Uterine smooth muscle cell (primary cell): Measurements from ENCODE around the gene LCE6A. TPM values are rescaled to one million over a fixed set of nuclear protein-coding genes. Genes with fewer than 3 reads are reported as not detected.

Experiments
- total RNA-seq: library from RNA; depleted of rRNA; stranded (reverse); fragments of >200 nt; gene quantifications from 2 replicates; pipeline ENCODE4 v1.2.3, GENCODE V29; 2014

The LCE6A gene
- not detected in 2 replicates for total RNA-seq

DNA sequence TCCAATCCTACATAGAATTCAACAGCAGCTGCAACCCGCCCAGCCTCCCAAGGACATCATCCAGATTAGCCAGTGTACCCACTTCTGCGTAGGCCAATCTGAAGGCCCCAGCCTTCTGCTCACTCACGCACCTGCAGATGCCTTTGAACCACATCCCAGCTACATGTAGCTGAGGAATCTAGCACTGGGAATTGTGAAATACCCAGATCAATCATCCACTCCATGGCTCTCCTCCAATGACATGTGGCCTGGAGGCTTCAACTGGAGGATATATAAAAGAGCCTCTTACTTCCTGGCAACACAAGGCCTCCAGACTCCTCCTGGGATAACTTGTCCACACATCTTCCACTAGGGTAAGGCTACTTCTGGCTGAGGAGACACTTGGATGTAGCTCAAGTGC, at the start of gene LCE6A:
Gene LCE6A (plus strand): TSS at position 301 of the 400 bp plus-strand sequence. CDS start 665 bp downstream, outside the sequence.

DNA sequence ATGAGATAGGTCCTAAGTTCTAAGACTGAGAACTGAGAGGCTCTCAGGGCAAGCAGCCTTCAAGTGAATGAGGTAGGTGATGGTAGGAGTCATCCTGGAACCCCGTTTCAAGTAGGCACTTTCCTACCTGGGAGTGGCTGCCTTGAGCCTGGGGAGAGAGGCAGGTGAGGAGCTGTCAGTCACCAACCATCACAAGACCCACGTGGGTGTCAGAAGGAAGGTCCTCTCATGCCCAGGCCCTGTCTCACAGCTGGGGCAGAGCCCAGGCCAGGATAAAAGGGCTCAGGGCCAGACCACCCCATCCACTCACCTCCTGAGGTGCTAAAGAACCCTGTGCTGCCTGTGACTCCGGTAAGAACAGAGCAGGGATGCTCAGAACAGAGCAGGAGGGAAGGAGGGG, 46.2 kb upstream of the LCE6A start, which contains the start of gene LCE1D:
Gene LCE1D (plus strand): TSS at position 301 of the 400 bp plus-strand sequence. CDS start 1,074 bp downstream, outside the sequence.

GRCh38 chr1:152806576-152806975, 36.1 kb upstream of the LCE6A start, which contains the start of gene LCE1C:
Gene LCE1C, minus strand, starts transcription at chr1:152806651. Its CDS starts 1,173 bp downstream, at chr1:152805478.

DNA sequence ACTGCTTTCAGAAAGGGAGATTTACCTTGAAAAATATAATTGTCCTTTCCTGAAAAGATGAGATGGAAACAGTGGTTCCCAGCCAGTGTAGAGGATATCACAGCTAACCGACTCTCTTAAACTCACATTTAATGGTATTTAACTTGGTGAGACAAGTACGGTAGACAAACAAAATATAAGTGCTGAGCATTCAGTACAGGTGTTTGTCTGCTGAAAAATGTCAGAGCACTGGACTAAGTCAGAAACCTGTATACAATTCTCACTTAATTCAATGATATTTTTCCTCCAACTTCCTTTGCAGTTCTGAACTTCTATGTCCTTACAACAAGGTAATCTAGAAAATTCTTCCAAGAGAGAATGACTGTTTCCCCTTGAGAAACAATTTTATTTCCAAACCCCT, 31.0 kb upstream of the LCE6A start, which contains the start of gene LCE1B:
Gene LCE1B (plus strand): TSS at position 301 of the 400 bp plus-strand sequence. CDS start 476 bp downstream, outside the sequence.

GRCh38 chr1:152827173-152827572, 15.5 kb upstream of the LCE6A start, which contains the start of gene LCE1A:
Gene LCE1A, plus strand, starts transcription at chr1:152827473. Its CDS starts 0 bp downstream, at chr1:152827473.

DNA sequence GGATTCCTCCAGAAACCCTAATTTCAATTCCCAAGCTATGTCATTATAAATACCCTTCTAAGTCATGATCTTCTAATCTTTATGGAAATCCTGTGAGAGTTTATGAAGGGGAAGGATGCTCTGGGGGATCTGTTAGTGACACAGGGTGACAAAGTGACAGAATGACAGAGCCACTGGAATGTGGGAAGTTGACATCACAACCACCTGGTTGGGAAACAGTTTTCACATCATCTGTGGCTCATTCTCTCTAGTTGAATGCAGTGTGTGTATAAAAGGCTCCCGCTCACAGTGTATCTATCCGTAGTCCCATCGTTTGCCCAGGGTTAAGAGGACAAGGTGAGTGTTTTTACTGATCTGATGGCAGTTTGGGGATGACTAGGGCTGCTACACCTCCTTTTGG, 17.0 kb downstream of the LCE6A start, which contains the start of gene LCE7A:
Gene LCE7A (plus strand): TSS at position 301 of the 400 bp plus-strand sequence. CDS start 702 bp downstream, outside the sequence.

DNA sequence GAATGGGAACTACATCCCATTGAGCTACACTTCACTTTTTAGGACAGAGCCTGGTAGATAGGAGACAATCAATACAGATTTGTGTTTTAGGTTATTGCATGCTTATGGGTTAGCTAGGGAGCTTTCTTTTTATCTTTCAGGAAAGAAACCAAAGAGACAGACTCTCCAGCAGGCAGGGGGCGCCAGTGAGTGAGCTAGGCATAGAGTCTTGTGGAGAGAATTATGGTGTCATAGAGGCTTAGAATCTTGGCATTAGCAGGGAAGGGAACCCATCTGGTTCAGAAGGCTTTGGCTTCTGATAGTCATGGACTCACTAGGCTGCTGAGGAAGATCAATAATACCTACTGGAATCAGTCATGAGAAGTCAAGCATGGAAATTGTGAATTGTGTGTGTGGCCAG, 35.4 kb downstream of the LCE6A start, which contains the start of gene SMCP:
Gene SMCP (plus strand): TSS at position 281 of the 400 bp plus-strand sequence. CDS start 6,101 bp downstream, outside the sequence.

Other genes starting within 250 kb of the LCE6A start
- gene LCE3C, start 242.6 kb upstream of the LCE6A start, total RNA-seq, result not detected in 2 replicates
- not detected in 2 replicates for gene LCE3B, start 229.0 kb upstream of the LCE6A start, total RNA-seq
- not detected in 2 replicates for gene LCE3A, start 219.8 kb upstream of the LCE6A start, total RNA-seq
- not detected in 2 replicates for gene LCE2D, start 179.5 kb upstream of the LCE6A start, total RNA-seq
- not detected in 2 replicates for gene LCE2C, start 167.6 kb upstream of the LCE6A start, total RNA-seq
- not detected in 2 replicates for gene LCE2B, start 156.7 kb upstream of the LCE6A start, total RNA-seq
- gene LCE2A, start 144.5 kb upstream of the LCE6A start, total RNA-seq, result 0.25 and 2.2 TPM in 2 replicates
- gene LCE4A, start 134.7 kb upstream of the LCE6A start, total RNA-seq, result not detected in 2 replicates
- not detected in 2 replicates for gene KPRP, start 84.8 kb upstream of the LCE6A start, total RNA-seq
- 0.62 TPM in 1 of 2 replicates, not detected in the other for gene LCE1F, start 67.7 kb upstream of the LCE6A start, total RNA-seq
- not detected in 2 replicates for gene LCE1E, start 56.6 kb upstream of the LCE6A start, total RNA-seq
- gene LCE1D, start 46.1 kb upstream of the LCE6A start, total RNA-seq, result not detected in 2 replicates
- not detected in 2 replicates for gene LCE1C, start 36.2 kb upstream of the LCE6A start, total RNA-seq
- gene LCE1B, start 30.9 kb upstream of the LCE6A start, total RNA-seq, result not detected in 2 replicates
- gene LCE1A, start 15.4 kb upstream of the LCE6A start, total RNA-seq, result not detected in 2 replicates
- not detected in 2 replicates for gene LCE7A, start 17.1 kb downstream of the LCE6A start, total RNA-seq
- 0.11 TPM in 1 of 2 replicates, not detected in the other for gene SMCP, start 35.5 kb downstream of the LCE6A start, total RNA-seq
- gene IVL, start 65.7 kb downstream of the LCE6A start, total RNA-seq, result 0.37 and 1.7 TPM in 2 replicates
- gene SPRR5, start 104.3 kb downstream of the LCE6A start, total RNA-seq, result not detected in 2 replicates
- not detected in 2 replicates for gene SPRR4, start 127.8 kb downstream of the LCE6A start, total RNA-seq
- not detected in 2 replicates for gene SPRR1A, start 141.2 kb downstream of the LCE6A start, total RNA-seq
- gene SPRR3, start 158.9 kb downstream of the LCE6A start, total RNA-seq, result not detected in 2 replicates
- gene SPRR1B, start 188.3 kb downstream of the LCE6A start, total RNA-seq, result not detected in 2 replicates
- gene SPRR2D, start 198.3 kb downstream of the LCE6A start, total RNA-seq, result not detected in 2 replicates
- not detected in 2 replicates for gene SPRR2A, start 214.7 kb downstream of the LCE6A start, total RNA-seq
- gene SPRR2B, start 228.8 kb downstream of the LCE6A start, total RNA-seq, result not detected in 2 replicates